ENCODE measurements around the gene HADH. TPM values are rescaled to one million over a fixed set of nuclear protein-coding genes. Genes with fewer than 3 reads are reported as not detected.

The HADH gene
- total RNA-seq, 4 donors from 2014 or later = 31.5 to 39.9 (median 35.3) TPM

DNA sequence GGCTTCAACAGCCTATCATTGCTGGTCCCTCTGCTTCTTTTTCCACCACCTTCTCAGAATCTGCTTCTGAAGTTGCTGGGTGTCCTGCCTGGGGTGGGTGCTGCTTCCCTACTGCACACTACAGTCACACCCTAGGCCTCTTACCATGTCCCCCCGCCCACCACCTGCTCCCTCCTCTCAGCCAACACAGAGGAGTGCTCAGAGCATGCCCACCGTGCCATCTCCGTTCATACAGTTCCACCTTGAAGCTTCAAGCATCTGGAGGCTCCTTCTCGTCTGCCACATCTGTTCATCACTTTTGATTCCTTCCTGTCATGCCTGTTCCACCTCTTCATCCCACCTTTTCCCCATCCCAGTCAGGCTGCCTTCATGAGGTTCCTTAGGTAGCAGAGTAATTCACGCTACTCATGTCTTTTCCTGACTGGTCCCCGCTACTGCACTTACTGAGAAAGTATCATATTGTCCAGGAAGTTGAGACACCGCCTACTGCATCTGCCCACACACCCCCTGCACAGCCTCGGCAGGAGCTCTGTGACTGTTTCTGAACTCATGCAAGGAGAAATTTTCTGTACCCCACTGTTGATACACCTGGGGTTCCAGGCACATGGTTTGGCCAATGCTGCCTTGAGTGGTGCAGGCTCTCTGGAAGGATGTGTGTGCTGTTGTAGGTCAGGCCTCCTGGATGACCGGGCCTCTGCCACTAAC lies 39.5 kb downstream of the HADH start:
- WGBS, 2 donors = 86 to 89% methylated on average over 9 of the region's 9 CpGs
- intact Hi-C loops (cut with DNase I; ENCODE audit: low total_unique reads) = no loop called here
- DNase-seq (ENCODE audit: low spot score in 2 of 2) = no peak

DNA sequence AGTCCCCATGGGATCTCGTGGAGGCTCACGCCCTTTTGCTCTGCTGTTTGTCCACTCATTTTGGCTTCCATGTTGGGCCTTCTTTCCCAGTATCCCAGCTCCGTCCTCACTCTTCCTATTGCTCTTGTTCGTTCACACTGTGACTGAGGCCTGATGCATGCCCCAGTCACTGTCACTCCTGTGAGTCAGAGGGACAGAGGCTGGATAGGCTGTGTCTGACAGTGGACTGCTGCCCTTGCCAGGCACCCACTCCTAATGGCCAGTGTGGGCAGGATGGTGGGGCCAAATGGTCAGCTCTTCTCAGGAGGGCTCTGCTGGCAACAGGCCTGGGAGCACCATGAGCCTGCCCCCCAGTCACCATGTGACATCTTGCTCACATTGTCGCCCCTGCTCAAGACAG lies 40.0 kb downstream of the HADH start:
- intact Hi-C loops (cut with DNase I; ENCODE audit: low total_unique reads) = no loop called here
- no peak overlapping the region for H3K4me3 ChIP-seq (ENCODE audit: low read depth, poor library complexity, severe bottlenecking)
- TF ChIP-seq POLR2A (IDR thresholded peaks at IDR 0.05) = no peak
- TF ChIP-seq, protein P1, sequence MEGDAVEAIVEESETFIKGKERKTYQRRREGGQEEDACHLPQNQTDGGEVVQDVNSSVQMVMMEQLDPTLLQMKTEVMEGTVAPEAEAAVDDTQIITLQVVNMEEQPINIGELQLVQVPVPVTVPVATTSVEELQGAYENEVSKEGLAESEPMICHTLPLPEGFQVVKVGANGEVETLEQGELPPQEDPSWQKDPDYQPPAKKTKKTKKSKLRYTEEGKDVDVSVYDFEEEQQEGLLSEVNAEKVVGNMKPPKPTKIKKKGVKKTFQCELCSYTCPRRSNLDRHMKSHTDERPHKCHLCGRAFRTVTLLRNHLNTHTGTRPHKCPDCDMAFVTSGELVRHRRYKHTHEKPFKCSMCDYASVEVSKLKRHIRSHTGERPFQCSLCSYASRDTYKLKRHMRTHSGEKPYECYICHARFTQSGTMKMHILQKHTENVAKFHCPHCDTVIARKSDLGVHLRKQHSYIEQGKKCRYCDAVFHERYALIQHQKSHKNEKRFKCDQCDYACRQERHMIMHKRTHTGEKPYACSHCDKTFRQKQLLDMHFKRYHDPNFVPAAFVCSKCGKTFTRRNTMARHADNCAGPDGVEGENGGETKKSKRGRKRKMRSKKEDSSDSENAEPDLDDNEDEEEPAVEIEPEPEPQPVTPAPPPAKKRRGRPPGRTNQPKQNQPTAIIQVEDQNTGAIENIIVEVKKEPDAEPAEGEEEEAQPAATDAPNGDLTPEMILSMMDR (IDR thresholded peaks at IDR 0.05) = no peak
- no peak for DNase-seq (ENCODE audit: low spot score in 2 of 2)
- WGBS, 2 donors = 85 to 89% methylated on average over 5 of the region's 5 CpGs

More for the DNA sequence above, 39.5 kb downstream of the HADH start:
- H3K4me3 ChIP-seq (ENCODE audit: low read depth, poor library complexity, severe bottlenecking) = no peak overlapping the region
- TF ChIP-seq POLR2A (IDR thresholded peaks at IDR 0.05) = no peak
- TF ChIP-seq, protein P1 (IDR thresholded peaks at IDR 0.05) = no peak

DNA sequence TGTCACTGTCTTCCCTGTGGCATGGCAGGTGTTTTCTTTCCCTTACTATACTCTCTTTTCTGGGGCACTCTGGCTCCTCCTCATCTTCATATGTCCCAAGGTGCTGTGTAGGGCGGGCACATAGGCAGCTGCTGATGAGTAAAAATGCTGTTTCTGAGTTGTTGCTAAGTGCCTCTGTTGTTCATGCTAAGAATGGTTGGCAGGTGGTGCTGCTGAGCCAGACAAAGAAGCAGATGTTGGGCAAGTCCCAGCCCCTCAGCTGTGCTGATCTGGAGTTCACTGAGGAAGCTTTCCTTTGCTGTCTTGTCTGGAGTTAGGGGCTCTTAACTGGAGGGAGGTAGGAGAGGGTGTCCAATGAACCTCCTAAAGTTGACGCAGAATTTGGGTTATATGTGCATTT lies 40.6 kb downstream of the HADH start:
- DNase-seq (ENCODE audit: low spot score in 2 of 2) = no peak
- 66 to 72% methylated on average over 2 of the region's 2 CpGs for WGBS, 2 donors

DNA sequence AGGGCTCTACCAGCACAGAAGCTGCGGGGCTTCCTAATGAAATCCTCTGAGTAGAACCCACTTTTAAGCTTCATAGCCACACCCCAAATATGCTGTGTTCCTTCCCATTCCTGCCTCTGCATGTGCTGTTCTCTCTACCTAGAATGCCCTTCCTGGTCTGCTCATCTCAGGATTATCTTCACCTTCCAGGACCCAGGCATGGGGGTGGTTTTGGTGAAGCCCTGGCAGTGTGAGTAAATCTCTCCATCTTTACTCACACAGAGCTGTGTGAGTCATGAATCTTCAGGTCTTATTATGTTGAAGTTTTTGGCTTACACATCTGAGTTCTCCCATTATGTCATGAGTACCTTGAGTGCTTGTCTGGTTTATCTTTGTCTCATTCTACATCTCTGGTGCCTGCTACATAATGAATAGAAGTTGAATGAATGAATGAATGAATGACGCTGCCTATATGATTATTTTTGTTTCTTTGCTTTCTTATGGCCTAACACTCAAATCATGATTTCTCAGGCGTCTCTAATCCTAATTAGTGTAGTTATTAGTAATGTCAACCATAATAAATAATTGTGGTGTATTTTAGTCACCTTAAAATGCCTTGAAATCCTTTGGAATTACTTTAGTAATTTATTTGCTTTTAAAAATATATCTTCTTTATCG lies 41.9 kb downstream of the HADH start:
- intact Hi-C loops (cut with DNase I; ENCODE audit: low total_unique reads) = no loop called here
- TF ChIP-seq POLR2A (IDR thresholded peaks at IDR 0.05) = no peak
- TF ChIP-seq, protein P1 (IDR thresholded peaks at IDR 0.05) = no peak
- no peak overlapping the region for H3K4me3 ChIP-seq (ENCODE audit: low read depth, poor library complexity, severe bottlenecking)
- no peak for DNase-seq (ENCODE audit: low spot score in 2 of 2)
- WGBS, 2 donors = 94 to 98% methylated on average over 4 of the region's 4 CpGs

More for the DNA sequence above, 40.6 kb downstream of the HADH start:
- intact Hi-C loops (cut with DNase I; ENCODE audit: low total_unique reads) = no loop called here
- no peak overlapping the region for H3K4me3 ChIP-seq (ENCODE audit: low read depth, poor library complexity, severe bottlenecking)
- TF ChIP-seq POLR2A (IDR thresholded peaks at IDR 0.05) = no peak
- TF ChIP-seq, protein P1 (IDR thresholded peaks at IDR 0.05) = no peak

DNA sequence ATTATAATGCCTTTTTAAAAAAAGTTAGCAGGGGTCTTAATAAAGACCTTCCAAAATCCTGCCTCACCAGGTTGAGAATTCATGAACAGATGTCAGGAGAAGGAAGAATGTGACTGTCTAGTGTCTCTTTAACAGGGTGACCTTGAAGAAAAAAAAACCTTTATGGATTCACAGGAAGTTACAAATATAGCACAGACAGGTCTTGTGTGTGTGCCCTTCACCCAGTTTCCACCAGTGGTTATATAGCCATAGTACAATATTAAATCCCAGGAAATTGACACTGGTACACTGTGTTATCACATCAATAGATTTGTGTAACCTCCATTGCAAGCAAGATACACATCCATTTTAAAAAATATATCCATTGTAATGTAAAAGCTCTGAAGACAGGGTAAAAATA lies 43.7 kb downstream of the HADH start:
- TF ChIP-seq, protein P1 (IDR thresholded peaks at IDR 0.05) = no peak
- TF ChIP-seq POLR2A (IDR thresholded peaks at IDR 0.05) = no peak
- DNase-seq (ENCODE audit: low spot score in 2 of 2) = no peak
- no peak overlapping the region for H3K4me3 ChIP-seq (ENCODE audit: low read depth, poor library complexity, severe bottlenecking)
- intact Hi-C loops (cut with DNase I; ENCODE audit: low total_unique reads) = no loop called here

Data from lower leg skin (tissue), 4 donors.